Liver (tissue), 3 donors: Measurements from ENCODE around the gene HAGH.

ENCODE experiments used
- CTCF ChIP-seq: fragments of 150-350 bp; IDR thresholded peaks from 2 replicates; pipeline ENCODE4 v1.5.1; 2017; ENCODE audit warnings: improper control_type of control experiment, low read depth, low read length; ENCODE audit not compliant: missing input control
- GABPA ChIP-seq, 2 donors: IDR thresholded peaks in 1 of 2; conservative IDR thresholded peaks in 1 of 2; 2 replicates each; pipeline ENCODE4 v1.6.1; 2016; ENCODE audit warnings: antibody characterized with exemption in 2 of 2, mild to moderate bottlenecking in 1 of 2, moderate library complexity in 1 of 2
- HNF4G ChIP-seq: IDR thresholded peaks from 2 replicates; pipeline ENCODE4 v1.6.1; 2016; ENCODE audit warnings: antibody characterized with exemption
- RAD21 ChIP-seq, 2 donors: IDR thresholded peaks; 2 replicates each; pipeline ENCODE4 v1.6.1; 2016; ENCODE audit warnings: antibody characterized with exemption in 2 of 2, mild to moderate bottlenecking in 2 of 2
- REST ChIP-seq: IDR thresholded peaks from 2 replicates; pipeline ENCODE4 v1.6.1; 2016; ENCODE audit warnings: antibody characterized with exemption, mild to moderate bottlenecking
- TAF1 ChIP-seq: conservative IDR thresholded peaks from 2 replicates; pipeline ENCODE4 v1.6.1; 2016; ENCODE audit warnings: antibody characterized with exemption, mild to moderate bottlenecking
- YY1 ChIP-seq: IDR thresholded peaks from 2 replicates; pipeline ENCODE4 v1.6.1; 2016; ENCODE audit warnings: antibody characterized with exemption, mild to moderate bottlenecking
- ZBTB33 ChIP-seq: IDR thresholded peaks from 2 replicates; pipeline ENCODE4 v1.6.1; 2016; ENCODE audit warnings: antibody characterized with exemption
- TF ChIP-seq, protein P1 (sequence below): IDR thresholded peaks from 2 replicates; pipeline ENCODE4 v1.6.1; 2016; ENCODE audit warnings: antibody characterized with exemption
- TF ChIP-seq, protein P2 (sequence below): IDR thresholded peaks from 2 replicates; pipeline ENCODE4 v1.6.1; 2016; ENCODE audit warnings: antibody characterized with exemption
- donor health status: healthy.
- donor health status: healthy.

GRCh38 chr16:1871974-1872635 is 45.5 kb upstream of the HAGH start, which contains the start of gene MEIOB:
- TF ChIP-seq REST (no peak), CTCF (no peak), ZBTB33 (no peak), GABPA (IDR thresholded peaks at IDR 0.05 in 1 of 2, conservative IDR thresholded peaks at IDR 0.05 in 1 of 2) (no peak), TAF1 (no peak), RAD21 (IDR thresholded peaks at IDR 0.05) (no peak), YY1 (no peak), HNF4G (no peak)
- TF ChIP-seq, protein P1, sequence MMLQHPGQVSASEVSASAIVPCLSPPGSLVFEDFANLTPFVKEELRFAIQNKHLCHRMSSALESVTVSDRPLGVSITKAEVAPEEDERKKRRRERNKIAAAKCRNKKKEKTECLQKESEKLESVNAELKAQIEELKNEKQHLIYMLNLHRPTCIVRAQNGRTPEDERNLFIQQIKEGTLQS: no peak
- TF ChIP-seq, protein P2, sequence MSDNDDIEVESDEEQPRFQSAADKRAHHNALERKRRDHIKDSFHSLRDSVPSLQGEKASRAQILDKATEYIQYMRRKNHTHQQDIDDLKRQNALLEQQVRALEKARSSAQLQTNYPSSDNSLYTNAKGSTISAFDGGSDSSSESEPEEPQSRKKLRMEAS: no peak
